Measurements from ENCODE around the gene ARHGAP1. TPM values are rescaled to one million over a fixed set of nuclear protein-coding genes. Genes with fewer than 3 reads are reported as not detected.

Gene ARHGAP1
- polyA plus RNA-seq, 1 donor from 2014 or later, result 9.3 TPM

DNA sequence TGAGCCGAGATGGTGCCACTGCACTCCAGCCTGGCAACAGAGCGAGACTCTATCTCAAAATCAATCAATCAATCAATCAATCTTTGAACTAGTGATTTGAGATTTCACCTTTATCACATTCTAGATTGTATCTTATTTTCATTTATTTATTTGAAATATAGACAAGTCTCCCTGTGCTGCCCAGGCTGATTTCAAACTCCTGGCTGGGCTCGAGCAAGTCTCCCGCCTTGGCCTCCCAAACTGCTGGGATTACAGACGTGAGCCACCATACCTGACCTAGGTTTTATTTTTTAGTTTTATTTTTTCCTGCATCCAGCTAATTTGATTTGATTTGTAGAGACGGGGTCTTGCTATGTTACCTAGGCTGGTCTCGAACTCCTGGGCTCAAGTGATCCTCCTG, 35.7 kb upstream of the ARHGAP1 start:
- TF ChIP-seq EZH2 (IDR thresholded peaks at IDR 0.05; ENCODE audit: borderline replicate concordance, insufficient read depth, low read length, poor library complexity, severe bottlenecking), result no peak
- TF ChIP-seq RAD21 (conservative IDR thresholded peaks at IDR 0.05), result no peak
- no peak for TF ChIP-seq SMC3 (conservative IDR thresholded peaks at IDR 0.05; ENCODE audit: poor library complexity)
- no peak for TF ChIP-seq REST (IDR thresholded peaks at IDR 0.05; ENCODE audit: borderline replicate concordance)
- no peak for TF ChIP-seq TAF1 (IDR thresholded peaks at IDR 0.05; ENCODE audit: low read depth)
- TF ChIP-seq, protein P1, sequence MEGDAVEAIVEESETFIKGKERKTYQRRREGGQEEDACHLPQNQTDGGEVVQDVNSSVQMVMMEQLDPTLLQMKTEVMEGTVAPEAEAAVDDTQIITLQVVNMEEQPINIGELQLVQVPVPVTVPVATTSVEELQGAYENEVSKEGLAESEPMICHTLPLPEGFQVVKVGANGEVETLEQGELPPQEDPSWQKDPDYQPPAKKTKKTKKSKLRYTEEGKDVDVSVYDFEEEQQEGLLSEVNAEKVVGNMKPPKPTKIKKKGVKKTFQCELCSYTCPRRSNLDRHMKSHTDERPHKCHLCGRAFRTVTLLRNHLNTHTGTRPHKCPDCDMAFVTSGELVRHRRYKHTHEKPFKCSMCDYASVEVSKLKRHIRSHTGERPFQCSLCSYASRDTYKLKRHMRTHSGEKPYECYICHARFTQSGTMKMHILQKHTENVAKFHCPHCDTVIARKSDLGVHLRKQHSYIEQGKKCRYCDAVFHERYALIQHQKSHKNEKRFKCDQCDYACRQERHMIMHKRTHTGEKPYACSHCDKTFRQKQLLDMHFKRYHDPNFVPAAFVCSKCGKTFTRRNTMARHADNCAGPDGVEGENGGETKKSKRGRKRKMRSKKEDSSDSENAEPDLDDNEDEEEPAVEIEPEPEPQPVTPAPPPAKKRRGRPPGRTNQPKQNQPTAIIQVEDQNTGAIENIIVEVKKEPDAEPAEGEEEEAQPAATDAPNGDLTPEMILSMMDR (IDR thresholded peaks at IDR 0.05; ENCODE audit: poor library complexity, severe bottlenecking), result no peak
- no peak for TF ChIP-seq MXI1 (conservative IDR thresholded peaks at IDR 0.05; ENCODE audit: poor library complexity, severe bottlenecking)
- no peak for TF ChIP-seq POLR2AphosphoS5 (IDR thresholded peaks at IDR 0.05)
- TF ChIP-seq EP300 (conservative IDR thresholded peaks at IDR 0.05; ENCODE audit: poor library complexity, severe bottlenecking), result no peak

DNA sequence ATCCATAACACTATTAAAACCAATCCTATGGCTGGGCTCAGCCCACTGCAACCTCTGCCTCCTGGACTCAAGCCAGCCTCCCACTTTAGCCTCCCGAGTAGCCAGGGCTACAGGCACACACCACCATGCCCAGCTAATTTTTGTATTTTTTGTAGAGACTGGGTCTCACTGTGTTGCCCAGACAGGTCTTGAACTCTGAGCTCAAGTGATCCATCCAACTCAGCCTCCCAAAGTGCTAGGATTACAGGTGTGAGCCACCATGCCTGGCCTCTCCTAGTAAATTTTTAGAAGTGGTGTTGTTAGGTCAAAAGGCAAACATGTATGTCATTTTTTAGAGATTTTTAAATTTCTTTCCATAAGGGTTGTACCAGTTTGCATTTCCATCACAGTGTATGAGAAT, 32.8 kb upstream of the ARHGAP1 start:
- Histone ChIP-seq H2AFZ (ENCODE audit: low read depth, low read length) (no peak overlapping the region), H3K4me2 (ENCODE audit: low read length) (no peak overlapping the region), H3K36me3 (ENCODE audit: insufficient read depth, low read length) (no peaks in the 10 kb centered on the region), H3K79me2 (replicated peaks; ENCODE audit: insufficient read depth, low read length) (no peaks in the 10 kb centered on the region), H3K27me3 (ENCODE audit: insufficient read depth, low read depth, low read length) (no peaks in the 10 kb centered on the region), H3K9ac (ENCODE audit: low read length) (no peak overlapping the region), H3F3A (ENCODE audit: insufficient read depth, low read length, poor library complexity, severe bottlenecking) (no peaks in the 10 kb centered on the region), H3K4me3 (ENCODE audit: low read length) (no peak overlapping the region), H3K9me3 (ENCODE audit: low read length) (no peaks in the 10 kb centered on the region), H3K9me2 (ENCODE audit: insufficient read depth, low read length) (no peaks in the 10 kb centered on the region), H3K27ac (ENCODE audit: low read length) (no peak overlapping the region), H4K20me1 (ENCODE audit: insufficient read depth) (no peaks in the 10 kb centered on the region)
- TF ChIP-seq POLR2AphosphoS5 (IDR thresholded peaks at IDR 0.05) (no peak), EP300 (conservative IDR thresholded peaks at IDR 0.05; ENCODE audit: poor library complexity, severe bottlenecking) (no peak), RAD21 (conservative IDR thresholded peaks at IDR 0.05) (no peak), SMC3 (conservative IDR thresholded peaks at IDR 0.05; ENCODE audit: poor library complexity) (no peak), REST (IDR thresholded peaks at IDR 0.05; ENCODE audit: borderline replicate concordance) (no peak), TAF1 (IDR thresholded peaks at IDR 0.05; ENCODE audit: low read depth) (no peak), EZH2 (IDR thresholded peaks at IDR 0.05; ENCODE audit: borderline replicate concordance, insufficient read depth, low read length, poor library complexity, severe bottlenecking) (no peak), MXI1 (conservative IDR thresholded peaks at IDR 0.05; ENCODE audit: poor library complexity, severe bottlenecking) (no peak)
- TF ChIP-seq, protein P1 (IDR thresholded peaks at IDR 0.05; ENCODE audit: poor library complexity, severe bottlenecking), result no peak

More for the DNA sequence above, 35.7 kb upstream of the ARHGAP1 start:
- H3K27ac ChIP-seq (ENCODE audit: low read length), result no peak overlapping the region
- no peaks in the 10 kb centered on the region for H3K27me3 ChIP-seq (ENCODE audit: insufficient read depth, low read depth, low read length)
- H3K4me2 ChIP-seq (ENCODE audit: low read length), result no peak overlapping the region
- H3K9ac ChIP-seq (ENCODE audit: low read length), result no peak overlapping the region
- no peak overlapping the region for H2AFZ ChIP-seq (ENCODE audit: low read depth, low read length)
- H3K9me2 ChIP-seq (ENCODE audit: insufficient read depth, low read length), result no peaks in the 10 kb centered on the region
- H3K36me3 ChIP-seq (ENCODE audit: insufficient read depth, low read length), result no peaks in the 10 kb centered on the region
- H3K79me2 ChIP-seq (replicated peaks; ENCODE audit: insufficient read depth, low read length), result no peaks in the 10 kb centered on the region
- H3F3A ChIP-seq (ENCODE audit: insufficient read depth, low read length, poor library complexity, severe bottlenecking), result no peaks in the 10 kb centered on the region
- H4K20me1 ChIP-seq (ENCODE audit: insufficient read depth), result no peaks in the 10 kb centered on the region
- H3K4me3 ChIP-seq (ENCODE audit: low read length), result no peak overlapping the region
- no peaks in the 10 kb centered on the region for H3K9me3 ChIP-seq (ENCODE audit: low read length)

Data from neural cell (in vitro differentiated cells).